ENCODE measurements around the gene RPS15.

Gene RPS15

DNA sequence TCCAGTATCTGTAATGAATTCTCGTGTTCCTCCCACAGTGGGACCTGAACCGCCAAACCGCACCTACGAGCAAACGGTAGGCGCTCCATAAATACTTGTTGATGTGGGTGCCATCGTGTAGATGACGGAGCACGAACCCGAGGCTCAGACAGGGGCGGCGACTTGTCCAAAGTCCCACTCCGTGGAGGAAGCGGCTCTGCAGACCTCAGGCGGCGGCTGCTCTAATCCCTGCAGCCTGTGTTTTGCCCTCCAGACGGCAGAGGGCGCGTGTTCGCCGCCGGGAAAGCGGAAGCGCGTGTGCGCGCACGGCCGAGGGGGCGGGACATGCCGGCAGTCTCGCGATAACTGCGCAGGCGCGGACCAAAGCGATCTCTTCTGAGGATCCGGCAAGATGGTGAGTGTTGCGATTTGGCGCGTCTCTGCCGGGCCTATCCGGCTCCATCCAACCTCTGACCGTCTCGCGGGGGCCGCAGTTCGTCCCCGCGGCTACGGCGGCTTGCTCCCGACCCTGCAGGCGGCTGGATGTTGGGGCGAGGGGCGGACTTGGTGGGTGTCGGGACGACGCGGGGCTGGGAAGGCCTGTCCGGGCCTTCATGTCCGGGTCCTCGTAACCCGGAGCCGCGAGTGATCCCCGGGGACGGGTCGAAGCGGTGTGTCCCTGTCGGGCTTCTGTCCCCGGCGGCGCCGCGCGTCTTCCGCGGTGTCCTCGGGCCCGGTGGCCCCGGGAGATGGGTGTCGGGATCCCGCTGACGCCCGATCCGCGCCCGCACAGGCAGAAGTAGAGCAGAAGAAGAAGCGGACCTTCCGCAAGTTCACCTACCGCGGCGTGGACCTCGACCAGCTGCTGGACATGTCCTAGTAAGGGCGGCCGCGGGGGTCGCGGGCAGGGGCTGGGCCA is at the start of gene RPS15:
TSS of gene RPS15 (plus strand) at position 362 of the 898 bp plus-strand sequence. CDS start at position 392, 30 bp downstream.
- peak; percentile 58 to 95 (median 89) for DNase-seq

DNA sequence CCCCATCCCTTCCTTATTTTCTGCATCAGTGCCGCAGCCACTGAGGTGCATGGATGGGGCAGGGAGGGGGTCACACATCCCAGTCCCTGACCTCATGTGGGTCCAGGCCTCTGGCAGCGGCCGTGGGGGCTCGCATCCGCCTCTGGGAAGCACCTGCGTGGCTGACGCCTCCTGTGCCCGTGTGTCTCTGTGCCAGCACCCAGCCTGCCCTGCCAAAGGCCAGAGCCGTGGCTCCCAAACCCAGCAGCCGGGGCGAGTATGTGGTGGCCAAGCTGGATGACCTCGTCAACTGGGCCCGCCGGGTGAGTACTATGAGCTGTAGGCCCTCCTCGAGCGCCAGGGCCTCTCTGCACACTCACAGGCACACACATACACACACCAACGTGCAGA is 49.6 kb upstream of the RPS15 start:
- DNase-seq: no peak

DNA sequence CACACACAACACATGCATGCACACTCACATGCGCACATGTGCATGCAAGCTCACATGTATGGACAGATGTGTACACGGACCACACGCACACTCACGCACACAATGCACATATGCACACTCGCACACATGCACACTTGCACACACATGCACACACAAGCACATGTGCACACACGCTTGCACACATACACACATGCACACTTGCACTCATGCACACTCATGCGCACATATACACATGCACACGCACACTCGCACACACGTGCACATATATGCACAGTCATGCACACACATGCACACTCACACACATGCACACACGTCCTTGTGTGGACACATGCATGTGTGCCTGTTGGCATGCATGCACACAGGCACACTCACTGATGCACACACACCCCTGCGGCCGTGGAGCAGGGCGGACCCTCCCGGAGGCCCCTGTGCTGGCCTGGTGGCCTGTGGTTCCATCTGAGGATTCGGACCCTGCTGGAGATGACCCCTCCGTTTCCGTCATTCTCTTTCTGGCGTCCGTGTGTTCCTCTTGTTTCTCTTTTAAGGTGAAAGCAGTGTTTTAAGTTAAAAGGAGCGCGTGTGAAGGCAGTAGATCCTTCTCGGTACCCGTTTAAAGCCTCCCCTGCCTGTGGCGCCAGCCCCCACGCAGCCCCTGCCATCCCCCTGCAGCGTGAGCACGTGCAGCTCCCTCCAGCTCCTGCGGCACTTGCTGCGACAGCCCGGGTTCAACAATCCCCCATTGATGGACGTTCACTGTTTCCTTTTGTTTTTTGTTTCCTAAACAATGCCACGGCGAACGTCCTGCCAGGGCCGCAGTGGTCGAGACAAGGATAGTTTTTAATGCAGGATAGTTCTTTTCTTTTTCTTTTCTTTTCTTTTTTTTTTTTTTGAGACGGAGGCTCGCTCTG is 48.9 kb upstream of the RPS15 start:
- peak in 11 of 14 donors; percentile 25 to 72 (median 63) for DNase-seq

DNA sequence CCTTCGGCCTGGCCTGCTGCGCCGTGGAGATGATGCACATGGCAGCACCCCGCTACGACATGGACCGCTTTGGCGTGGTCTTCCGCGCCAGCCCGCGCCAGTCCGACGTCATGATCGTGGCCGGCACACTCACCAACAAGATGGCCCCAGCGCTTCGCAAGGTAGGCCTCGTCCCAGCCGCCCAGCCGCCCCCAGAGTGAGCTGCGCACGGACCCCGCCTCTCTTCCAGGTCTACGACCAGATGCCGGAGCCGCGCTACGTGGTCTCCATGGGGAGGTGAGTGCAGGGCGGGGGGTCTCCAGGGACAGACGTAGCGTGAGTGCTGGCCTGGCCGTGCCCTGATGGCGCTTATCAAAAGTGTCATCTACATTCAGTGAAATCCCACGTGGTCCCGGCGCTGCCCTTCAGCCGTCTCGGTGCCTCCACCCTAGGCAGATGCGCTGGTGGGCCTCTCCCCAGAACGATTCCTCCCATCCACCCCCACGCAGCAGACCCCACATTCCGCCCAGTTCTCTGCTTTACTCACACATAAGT is 47.2 kb upstream of the RPS15 start:
- no peak for DNase-seq

DNA sequence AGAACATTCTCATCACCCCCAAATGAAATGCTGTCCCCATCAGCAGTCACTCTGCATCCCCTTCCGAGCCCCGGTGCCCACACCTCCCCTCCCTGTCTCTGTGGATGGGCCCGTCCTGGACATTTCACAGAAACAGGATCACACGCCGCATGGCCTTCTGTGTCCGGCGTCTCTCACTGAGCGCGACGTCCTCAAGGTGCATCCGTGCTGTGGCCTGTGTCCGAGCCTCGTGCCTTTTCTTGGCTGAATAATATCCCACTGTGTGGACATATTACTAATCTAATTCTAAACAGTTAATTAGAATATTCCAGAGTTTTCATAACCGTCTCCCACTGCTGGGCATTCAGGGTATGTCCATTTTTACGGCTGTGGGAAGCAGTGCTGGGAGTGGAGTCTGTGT is 45.8 kb upstream of the RPS15 start:
- no peak for DNase-seq

DNA sequence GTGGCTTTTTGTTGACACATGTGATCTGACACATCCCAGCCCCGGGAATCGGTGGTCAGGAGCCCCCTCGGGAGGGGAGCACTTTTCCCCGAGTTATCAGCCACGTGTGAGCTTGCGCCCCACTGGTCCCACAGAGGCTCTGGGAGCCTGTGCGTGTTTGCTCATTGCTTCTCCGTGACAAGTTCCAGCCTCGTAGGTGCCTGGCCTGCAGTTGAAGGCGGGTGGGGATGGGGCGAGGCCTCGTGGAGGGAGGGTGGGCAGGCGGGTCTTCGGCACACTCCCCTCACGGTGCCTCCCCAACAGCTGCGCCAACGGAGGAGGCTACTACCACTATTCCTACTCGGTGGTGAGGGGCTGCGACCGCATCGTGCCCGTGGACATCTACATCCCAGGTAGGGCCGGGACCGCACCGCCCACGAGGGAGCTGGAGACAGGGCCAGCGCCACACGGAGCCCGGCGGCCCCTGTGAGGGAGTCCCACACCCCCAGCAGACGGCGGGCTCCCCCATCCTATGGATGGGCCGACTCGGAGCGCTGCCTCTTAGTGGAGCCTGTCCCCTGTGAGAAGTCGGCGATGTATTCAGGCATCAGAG is 45.2 kb upstream of the RPS15 start:
- no peak for DNase-seq

DNA sequence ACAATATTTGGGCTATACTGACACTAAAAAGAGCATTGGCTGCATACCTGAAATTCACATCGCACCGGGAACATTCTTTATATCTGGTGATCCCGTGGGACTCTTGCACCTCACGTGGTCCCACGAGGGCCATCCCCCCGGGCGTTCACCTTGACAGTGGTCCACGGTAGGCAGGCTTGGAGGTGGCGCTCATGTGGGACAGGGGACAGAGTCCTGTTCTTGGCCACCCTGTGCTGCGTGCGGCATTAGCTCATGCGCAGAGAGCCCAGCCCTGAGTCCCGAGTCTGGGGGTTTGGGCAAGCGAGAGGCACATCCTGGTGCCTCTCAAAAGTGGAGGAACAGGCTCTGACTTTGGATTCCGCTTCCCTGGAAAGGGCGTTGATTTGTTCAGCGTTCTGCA is 44.4 kb upstream of the RPS15 start:
- no peak for DNase-seq

DNA sequence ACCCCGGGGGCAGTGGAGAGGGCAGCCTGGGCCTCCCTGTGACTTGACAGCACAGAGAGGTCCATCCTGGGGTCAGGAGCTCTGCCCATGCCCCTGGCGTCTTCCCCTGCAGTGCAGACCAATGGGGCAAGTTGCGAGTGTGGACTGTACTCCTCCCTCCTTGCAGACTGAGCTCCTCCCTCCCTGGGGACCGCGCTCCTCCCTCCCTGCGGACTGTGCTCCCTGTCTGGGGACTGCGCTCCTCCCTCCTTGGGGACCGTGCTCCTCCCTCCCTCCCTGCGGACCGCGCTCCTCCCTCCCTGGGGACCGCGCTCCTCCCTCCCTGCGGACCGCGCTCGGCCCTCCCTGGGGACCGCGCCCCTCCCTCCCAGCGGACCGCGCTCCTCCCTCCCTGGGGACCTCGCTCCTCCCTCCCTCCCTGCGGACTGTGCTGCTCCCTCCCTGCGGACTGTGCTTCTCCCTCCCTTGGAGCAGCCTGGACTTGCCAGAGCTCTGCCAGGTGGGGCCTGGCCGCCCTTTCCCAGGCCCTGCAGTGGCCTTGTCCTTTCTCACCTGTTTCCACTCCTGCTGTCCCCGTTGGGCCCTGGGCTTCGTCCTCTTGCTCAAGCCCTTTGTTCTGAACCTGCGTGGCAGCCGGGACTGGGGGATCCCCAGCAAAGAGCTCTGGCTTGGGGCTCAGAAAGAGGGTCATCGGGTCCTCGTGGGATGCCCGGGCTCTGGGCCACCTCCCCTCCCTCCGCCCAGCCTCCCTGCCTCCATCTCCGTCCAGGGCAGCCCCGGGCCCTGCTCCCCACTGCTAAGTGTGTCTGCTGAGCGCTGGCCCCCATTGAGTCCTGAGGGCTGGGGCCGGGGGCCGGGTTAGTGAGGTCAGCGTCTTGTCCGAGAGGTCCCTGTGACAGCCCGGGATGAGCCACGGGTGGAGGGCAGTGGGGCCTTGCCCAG is 43.7 kb upstream of the RPS15 start:
- peak in 4 of 14 donors; percentile 15 to 35 (median 24) for DNase-seq

DNA sequence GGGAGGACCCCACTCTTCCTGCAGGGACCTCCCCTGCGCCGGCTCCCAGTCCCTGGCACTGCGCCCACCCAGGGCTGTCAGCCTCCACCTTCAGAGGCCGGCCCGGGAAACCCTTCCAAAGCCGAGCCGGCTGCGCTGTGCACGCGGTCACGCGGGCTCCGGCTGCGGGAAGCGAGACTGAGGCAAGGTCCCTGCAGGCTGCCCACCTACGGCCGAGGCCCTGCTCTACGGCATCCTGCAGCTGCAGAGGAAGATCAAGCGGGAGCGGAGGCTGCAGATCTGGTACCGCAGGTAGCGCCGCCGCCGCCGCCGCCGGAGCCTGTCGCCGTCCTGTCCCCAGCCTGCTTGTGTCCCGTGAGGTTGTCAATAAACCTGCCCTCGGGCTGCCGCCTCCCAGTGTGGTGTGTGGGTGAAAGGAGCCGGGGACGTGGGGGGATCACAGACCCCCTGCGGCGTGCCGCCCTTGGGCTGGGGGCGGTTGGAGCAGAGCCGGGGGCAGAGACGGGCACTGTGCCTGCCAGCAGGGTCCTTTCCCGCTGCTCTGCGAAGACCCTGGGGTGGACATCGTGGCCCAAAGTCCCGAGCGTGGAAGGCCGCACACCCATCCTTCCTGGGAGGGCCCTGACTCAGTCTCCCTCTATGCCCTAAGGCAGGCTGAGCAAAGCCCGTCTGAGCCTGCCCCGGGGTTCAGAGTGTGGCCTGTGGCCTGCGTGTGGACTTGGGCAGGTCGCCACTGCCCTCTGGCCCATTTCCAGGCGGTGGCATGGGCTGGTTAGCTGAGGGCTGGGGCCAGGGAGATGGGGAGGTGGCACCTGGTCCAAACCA is 42.8 kb upstream of the RPS15 start:
- DNase-seq: peak in 1 of 14 donors; percentile 21

DNA sequence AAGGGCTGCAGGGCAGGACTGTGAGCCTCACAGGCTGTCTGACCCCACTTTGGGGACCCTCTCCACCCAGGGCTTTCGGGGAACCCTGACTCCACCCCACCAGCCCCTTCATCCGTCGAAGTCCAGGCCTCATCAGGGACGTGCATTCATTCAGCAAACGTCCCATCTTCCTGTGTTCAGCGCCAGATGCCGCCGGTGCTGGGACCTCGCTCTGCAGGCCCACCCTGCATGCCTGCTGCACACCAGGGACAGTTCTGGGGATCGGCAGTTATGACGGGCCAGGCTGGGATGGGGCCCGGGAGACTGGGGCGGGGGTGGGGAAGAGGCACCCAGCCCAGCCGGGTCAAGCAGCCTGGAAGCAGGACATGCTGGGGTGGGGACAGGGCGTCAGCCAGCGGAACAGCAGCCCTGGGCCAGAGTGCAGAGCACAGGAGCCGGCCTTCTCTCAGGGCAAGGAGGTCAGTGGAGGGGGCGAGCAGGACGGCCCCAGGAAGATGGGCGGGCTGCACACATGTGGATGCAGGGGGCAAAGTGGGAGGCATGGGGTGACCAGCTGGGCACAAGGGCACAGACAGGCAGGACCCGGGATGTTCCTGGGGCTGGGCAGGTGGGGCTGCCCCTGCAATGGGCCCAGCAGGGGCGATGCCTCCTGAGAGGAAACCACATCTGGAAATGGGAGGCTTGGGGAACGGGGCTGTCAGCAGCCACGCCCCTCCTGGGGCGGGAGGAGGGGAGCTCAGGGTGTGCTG is 42.0 kb upstream of the RPS15 start:
- DNase-seq: no peak

DNA sequence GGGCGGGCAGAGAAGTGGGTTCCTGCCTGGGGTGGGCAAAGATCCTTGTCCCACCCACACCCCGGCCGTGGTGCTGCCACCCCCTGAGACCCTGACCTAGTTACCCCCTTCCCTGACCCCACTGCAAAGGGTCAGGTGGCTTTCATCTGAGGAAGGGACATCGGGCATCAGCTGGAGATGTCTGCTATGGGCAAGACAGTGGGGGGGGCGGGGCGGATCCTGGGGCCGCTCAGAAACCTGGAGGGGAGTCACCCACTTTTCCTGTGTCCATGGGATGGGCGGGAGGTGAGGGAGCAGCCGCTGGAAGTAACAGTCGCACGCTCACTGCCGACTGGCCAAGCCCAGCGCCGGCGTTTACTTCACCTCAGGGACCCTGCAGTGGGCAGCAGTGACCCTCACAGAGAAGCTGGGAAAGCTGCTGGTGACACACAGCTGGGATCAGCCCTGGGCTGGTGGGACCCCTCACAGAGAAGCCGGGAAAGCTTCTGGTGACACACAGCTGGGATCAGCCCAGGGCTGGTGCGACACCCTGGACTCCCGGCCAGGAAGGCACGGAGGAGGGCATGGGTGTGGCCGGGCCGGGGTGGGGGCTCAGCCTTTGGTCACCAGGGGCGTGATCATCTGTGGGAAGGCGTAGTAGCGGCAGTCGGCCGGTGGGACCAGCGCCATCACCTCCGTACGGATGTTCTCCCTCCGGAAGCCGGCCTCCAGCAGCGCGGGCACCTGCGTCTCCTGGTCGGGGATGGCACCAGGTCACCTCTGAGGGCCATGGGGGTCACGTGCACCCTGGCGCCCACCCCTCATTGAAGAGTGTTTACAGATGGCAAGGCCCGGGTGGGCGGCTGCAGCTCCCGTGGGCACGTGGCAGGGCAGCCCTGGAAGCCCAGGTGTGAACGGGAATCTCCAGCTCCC is 41.2 kb upstream of the RPS15 start:
- no peak for DNase-seq

DNA sequence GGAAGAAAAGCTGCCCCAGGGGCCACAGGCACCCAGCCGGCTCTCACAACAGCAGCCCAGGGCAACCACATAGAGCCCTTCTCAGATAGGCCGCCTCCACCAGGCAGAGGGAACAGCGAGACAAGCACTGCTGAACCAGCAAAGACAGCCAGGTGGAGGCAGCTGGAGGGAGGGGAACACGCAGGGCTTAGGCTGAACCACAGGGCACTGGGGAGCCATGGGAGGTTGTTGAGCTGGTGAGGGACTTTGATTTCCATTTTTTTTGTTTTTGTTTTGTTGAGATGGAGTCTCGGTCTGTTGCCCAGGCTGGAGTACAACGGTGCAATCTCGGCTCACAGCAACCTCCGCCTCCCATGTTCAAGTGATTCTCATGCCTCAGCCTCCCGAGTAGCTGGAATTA is 40.4 kb upstream of the RPS15 start:
- DNase-seq: no peak

DNA sequence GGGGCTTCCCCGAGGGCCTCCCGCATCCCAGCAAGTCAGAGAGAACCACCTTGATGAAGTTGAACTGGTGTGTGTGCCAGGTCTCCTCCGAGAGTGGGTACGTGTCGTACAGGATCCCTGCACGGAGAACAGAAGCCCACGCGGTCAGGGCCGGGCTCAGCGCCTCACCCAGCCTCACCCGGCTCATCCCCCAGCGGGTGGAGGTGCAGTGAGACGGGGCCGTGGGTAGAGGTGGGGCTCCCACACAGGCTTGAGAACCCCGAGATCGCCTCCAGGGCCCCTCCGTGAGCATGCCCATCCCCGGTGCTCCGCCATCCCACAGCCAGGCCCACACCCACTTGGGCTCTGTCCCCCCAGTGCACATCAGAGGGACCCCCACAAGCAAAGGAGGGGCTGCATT is 39.1 kb upstream of the RPS15 start:
- DNase-seq: no peak

DNA sequence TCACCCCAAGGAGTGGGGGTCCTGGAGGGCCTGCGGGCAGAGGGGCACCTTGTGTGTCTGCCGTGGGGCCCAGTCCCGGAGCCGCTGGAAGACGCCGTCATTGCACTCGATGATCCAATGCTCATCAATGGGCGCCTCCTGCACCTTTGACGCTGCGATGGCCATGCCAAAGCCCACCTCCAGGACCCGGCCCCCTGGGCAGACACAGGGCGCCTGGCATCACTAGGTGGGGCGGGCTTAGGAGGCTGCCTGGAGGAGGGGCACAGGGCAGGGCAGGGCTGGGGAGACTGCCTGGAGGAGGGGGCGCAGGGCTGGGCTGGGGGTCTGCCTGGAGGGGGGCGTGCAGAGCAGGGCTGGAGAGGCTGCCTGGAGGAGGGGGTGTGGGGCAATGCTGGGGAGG is 38.5 kb upstream of the RPS15 start:
- DNase-seq: no peak

DNA sequence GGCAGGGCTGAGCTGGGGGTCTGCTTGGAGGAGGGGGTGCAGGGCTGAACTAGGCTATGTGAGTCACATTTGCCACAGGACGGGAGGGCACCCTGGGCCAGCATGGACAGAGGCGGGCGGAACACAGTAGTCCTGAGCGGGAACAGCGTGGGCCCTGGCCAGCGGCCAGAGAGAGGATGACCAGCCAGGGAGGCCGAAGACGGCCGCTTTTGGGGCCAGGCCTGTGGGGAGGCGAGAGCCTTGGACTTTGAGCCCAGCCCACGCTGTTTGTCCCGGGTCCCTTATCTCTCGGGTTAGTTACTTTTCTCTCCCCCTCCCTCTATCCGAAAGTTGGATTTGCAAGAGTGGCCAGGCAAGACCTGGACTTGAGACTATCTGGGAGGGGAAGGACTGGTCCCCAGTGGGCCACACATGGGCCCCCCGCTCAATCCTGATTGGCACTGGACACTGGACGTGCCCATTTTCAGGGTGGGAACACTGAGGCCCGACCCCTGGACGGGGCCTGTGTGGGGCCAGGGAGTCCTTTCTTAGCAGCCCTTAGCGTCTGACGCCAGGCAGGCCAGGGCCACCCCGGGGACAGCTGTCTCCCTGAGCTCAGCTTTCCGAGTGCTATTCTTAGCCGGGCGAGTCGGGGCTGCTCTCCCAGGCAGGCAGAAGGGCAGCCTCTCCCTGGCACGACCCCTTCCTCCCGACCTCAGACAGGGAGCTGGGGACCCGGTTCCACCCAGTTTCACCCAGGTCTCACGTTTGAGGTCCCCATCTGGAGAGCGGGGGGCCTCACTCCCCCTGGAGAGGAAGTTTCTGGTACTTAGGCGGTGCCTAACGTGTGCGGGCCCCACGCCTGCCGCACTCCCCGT is 37.7 kb upstream of the RPS15 start:
- DNase-seq: peak in 5 of 14 donors; percentile 17 to 37 (median 26)

DNA sequence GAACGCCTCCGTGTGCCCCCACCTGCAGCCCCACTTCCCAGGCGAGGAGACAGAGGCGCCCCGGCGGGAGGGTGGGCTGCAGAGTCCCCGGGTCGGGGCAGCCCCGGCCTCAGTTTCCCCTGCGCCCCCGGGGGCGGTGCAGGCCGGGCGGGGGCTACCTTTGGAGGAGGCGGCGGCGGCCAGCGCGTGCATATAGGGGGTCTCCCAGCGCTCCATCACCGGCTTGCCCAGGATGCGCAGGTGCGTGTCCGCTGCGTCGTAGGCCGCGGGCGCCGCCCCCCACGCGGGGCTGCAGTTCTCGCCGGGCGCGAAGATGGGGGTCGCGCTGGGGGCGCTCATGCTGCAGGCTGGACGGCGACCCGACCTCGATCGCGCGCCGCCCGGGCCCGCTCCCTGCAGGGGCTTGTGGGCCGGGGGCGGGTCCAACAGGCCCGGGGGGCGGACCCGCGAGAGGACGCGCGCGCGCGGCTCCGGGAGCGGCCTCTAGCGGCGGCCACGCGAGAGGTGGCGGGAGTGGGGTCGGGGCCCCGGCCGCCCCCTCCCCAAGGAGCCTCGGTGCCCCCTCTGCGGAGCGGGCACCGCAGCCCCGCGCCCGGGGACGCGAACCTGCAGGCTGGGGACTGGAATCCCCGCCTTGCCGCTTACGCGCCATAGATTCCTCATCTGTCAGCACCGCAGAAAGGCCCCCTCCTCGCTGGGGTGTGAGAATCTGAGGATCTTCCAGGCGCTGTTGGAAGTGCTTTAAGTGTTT is 36.9 kb upstream of the RPS15 start, which contains the start of gene GAMT:
TSS of gene GAMT (minus strand) at position 405 of the 751 bp plus-strand sequence. CDS start at position 339, 66 bp downstream.
- DNase-seq: peak in 5 of 14 donors; percentile 10 to 68 (median 21)

DNA sequence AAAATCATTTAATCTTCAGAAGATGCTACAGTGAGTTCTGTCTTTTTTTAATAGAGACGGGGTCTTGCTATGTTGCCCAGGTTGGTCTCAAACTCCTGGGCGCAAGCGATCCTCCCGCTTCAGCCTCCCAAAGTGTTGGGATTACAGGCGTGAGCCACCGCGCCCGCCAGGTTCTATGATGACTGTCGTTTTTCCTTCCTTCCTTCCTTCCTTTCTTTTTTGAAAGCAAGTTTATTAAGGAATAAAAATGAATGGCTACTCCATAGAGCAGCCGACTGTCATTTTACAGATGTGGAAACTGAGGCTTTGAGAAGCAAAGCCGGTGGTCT is 36.3 kb upstream of the RPS15 start:
- DNase-seq: no peak
